HepG2 (cell line): ENCODE measurements around the gene TACC2. TPM values are rescaled to one million over a fixed set of nuclear protein-coding genes. Genes with fewer than 3 reads are reported as not detected.

Experiments
- ATAC-seq: fragments of 200-7000 bp; cut with Tn5 transposase; 3 replicates; pipeline ENCODE4 v1.9.1; 2020; ENCODE audit warnings: mild to moderate bottlenecking, moderate library complexity
- BruUV-seq: library from RNA; stranded (reverse); fragments of 400-500 nt; replicated peaks from 2 replicates; lab custom pipeline; 2021; lab: Mats Ljungman, UMichigan
- CTCF ChIA-PET: fragments of 300-600 bp; formaldehyde crosslinking; extraction: SDS; loops from one replicate; lab custom pipeline; 2021; ENCODE audit warnings: low total read pairs, inconsistent platforms, low intra/inter-chr PET ratio; lab: Yijun Ruan, JAX
- POLR2A ChIA-PET: fragments of 350-600 bp; sonication (Branson Sonifier 250); formaldehyde crosslinking; loops from one replicate; lab custom pipeline; 2020; ENCODE audit warnings: antibody characterized with exemption, inconsistent platforms; lab: Yijun Ruan, JAX
- DNase-seq: peaks from one replicate; pipeline ENCODE4 v3.0.0-alpha.2; 2015; ENCODE audit warnings: low spot score
- FAIRE-seq: peaks from 3 replicates; lab custom pipeline; 2011; peaks lifted over from hg19 to GRCh38; lab: Jason Lieb, UNC
- H2AFZ ChIP-seq: one replicate; pipeline ENCODE4 v1.6.1; 2011; ENCODE audit warnings: low read length, inconsistent platforms
- H3K27ac ChIP-seq: fragments of 300-600 bp; 3 replicates; pipeline ENCODE4 v1.8.0; 2011; ENCODE audit warnings: mixed run types, mild to moderate bottlenecking, mixed read lengths, low read length, inconsistent platforms; ENCODE audit not compliant: insufficient read depth; ENCODE audit errors: extremely low read length
- H3K27me3 ChIP-seq, 2 experiments: fragments of 200-600 bp in 1 of 2; 2 replicates in 1 of 2; 3 replicates in 1 of 2; pipeline versions ENCODE4 v1.6.0 to v1.8.0; 2011; ENCODE audit warnings: low read length in 2 of 2, mild to moderate bottlenecking in 2 of 2, moderate library complexity in 2 of 2, inconsistent platforms in 1 of 2; ENCODE audit not compliant: insufficient read depth in 2 of 2, control insufficient read depth in 1 of 2
- H3K36me3 ChIP-seq, 2 experiments: fragments of 200-600 bp in 1 of 2; replicated peaks in 1 of 2; 2 replicates in 1 of 2; 3 replicates in 1 of 2; pipeline versions ENCODE4 v1.5.1 to v1.8.0; 2011; ENCODE audit warnings: low read length in 2 of 2, inconsistent platforms in 1 of 2; ENCODE audit not compliant: insufficient read depth in 2 of 2, control insufficient read depth in 1 of 2
- H3K4me1 ChIP-seq: 2 replicates; pipeline ENCODE4 v1.5.1; 2012; ENCODE audit warnings: low read length, inconsistent platforms; ENCODE audit not compliant: insufficient read depth
- H3K4me2 ChIP-seq: 2 replicates; pipeline ENCODE4 v1.6.0; 2011; ENCODE audit warnings: low read depth, low read length, inconsistent platforms
- H3K4me3 ChIP-seq, 3 experiments: fragments of 200-600 bp in 1 of 3; sonication (generic), shearing (Covaris generic) in 1 of 3; replicated peaks in 1 of 3; 2 replicates each; pipeline ENCODE4 v1.5.1; 2011 to 2016; ENCODE audit warnings: low read length in 3 of 3, inconsistent platforms in 2 of 3, low read depth in 2 of 3, mild to moderate bottlenecking in 2 of 3, control low read depth in 1 of 3, mixed read lengths in 1 of 3; ENCODE audit not compliant: insufficient read depth in 1 of 3
- H3K79me2 ChIP-seq: one replicate; pipeline ENCODE4 v1.6.1; 2011; ENCODE audit warnings: low read length, inconsistent platforms; ENCODE audit not compliant: insufficient read depth
- H3K9ac ChIP-seq: 2 replicates; pipeline ENCODE4 v1.6.0; 2011; ENCODE audit warnings: mild to moderate bottlenecking, low read depth, low read length, inconsistent platforms; ENCODE audit not compliant: insufficient read depth
- H3K9me3 ChIP-seq: 2 replicates; pipeline ENCODE4 v1.5.1; 2012; ENCODE audit warnings: mild to moderate bottlenecking, low read length
- H4K20me1 ChIP-seq: 2 replicates; pipeline ENCODE4 v1.6.0; 2011; ENCODE audit warnings: inconsistent platforms, mild to moderate bottlenecking, low read length, moderate library complexity; ENCODE audit not compliant: insufficient read depth
- EP300 ChIP-seq, 3 experiments: sonication (generic) in 1 of 3; formaldehyde crosslinking in 1 of 3; IDR thresholded peaks; 2 replicates each; pipeline versions ENCODE4 v1.5.1 to v1.6.1; 2011 to 2020; ENCODE audit warnings: low read depth in 2 of 3, low read length in 2 of 3, borderline replicate concordance in 1 of 3, improper control_type of control experiment in 1 of 3, mild to moderate bottlenecking in 1 of 3, missing genetic modification reagents in 1 of 3, moderate library complexity in 1 of 3
- FOSL1 ChIP-seq: sonication (generic); formaldehyde crosslinking; IDR thresholded peaks from 2 replicates; pipeline ENCODE4 v1.9.0; 2021; ENCODE audit warnings: missing genetic modification reagents, borderline replicate concordance
- FOXK2 ChIP-seq: fragments of 450-650 bp; IDR thresholded peaks from 2 replicates; pipeline ENCODE4 v1.6.1; 2016
- HOXA7 ChIP-seq: sonication (generic); formaldehyde crosslinking; IDR thresholded peaks from 2 replicates; pipeline ENCODE4 v1.8.1; 2022; ENCODE audit warnings: mild to moderate bottlenecking, missing genetic modification reagents, moderate library complexity
- NFRKB ChIP-seq: fragments of 450-650 bp; IDR thresholded peaks from 2 replicates; pipeline ENCODE4 v1.6.1; 2017
- NRL ChIP-seq: sonication (generic); formaldehyde crosslinking; IDR thresholded peaks from 2 replicates; pipeline ENCODE4 v1.5.0; 2020; ENCODE audit warnings: missing genetic modification reagents, mild to moderate bottlenecking, moderate library complexity, borderline replicate concordance
- PRDM4 ChIP-seq: sonication (generic); formaldehyde crosslinking; IDR thresholded peaks from 2 replicates; pipeline ENCODE4 v1.9.0; 2021; ENCODE audit warnings: missing genetic modification reagents, borderline replicate concordance
- SKI ChIP-seq: fragments of 450-650 bp; IDR thresholded peaks from one replicate; pipeline ENCODE4 v1.6.1; 2018; ENCODE audit warnings: mild to moderate bottlenecking; ENCODE audit not compliant: partially characterized antibody
- SP5 ChIP-seq: IDR thresholded peaks from 2 replicates; pipeline ENCODE4 v1.6.1; 2016; ENCODE audit warnings: low read depth, borderline replicate concordance
- ZFP37 ChIP-seq: sonication (generic); formaldehyde crosslinking; IDR thresholded peaks from 2 replicates; pipeline ENCODE4 v1.4.0; 2020; ENCODE audit warnings: missing genetic modification reagents, borderline replicate concordance
- ZNF12 ChIP-seq: sonication (generic); formaldehyde crosslinking; IDR thresholded peaks from 2 replicates; pipeline ENCODE4 v1.5.0; 2020; ENCODE audit warnings: missing genetic modification reagents
- ZNF33A ChIP-seq: sonication (generic); formaldehyde crosslinking; IDR thresholded peaks from 2 replicates; pipeline ENCODE4 v1.5.1; 2020; ENCODE audit warnings: missing genetic modification reagents, mild to moderate bottlenecking, moderate library complexity, borderline replicate concordance
- ZNF615 ChIP-seq: sonication (generic); formaldehyde crosslinking; IDR thresholded peaks from 2 replicates; pipeline ENCODE4 v1.5.0; 2020; ENCODE audit warnings: mild to moderate bottlenecking, missing genetic modification reagents, borderline replicate concordance
- ZSCAN5A ChIP-seq: sonication (generic); formaldehyde crosslinking; IDR thresholded peaks from 2 replicates; pipeline ENCODE4 v1.8.0; 2022; ENCODE audit warnings: mild to moderate bottlenecking, missing genetic modification reagents, borderline replicate concordance
- WGBS: methylation state at CpG from one replicate; pipeline ENCODE4 v1.1.6; 2017; ENCODE audit warnings: low lambda C conversion rate; 5-methylcytosine and 5-hydroxymethylcytosine counted together
- in situ Hi-C: cut with HindIII; loops from 2 replicates; pipeline ENCODE4 v1.10.0; 2017; ENCODE audit warnings: low pct_unique_long_range_greater_than_20kb; ENCODE audit not compliant: extremely low pct_ligation_motif_present
- intact Hi-C: fragments of 100-400 bp; cut with micrococcal nuclease; formaldehyde crosslinking; loops from one replicate; pipeline ENCODE4 v1.10.0; 2022; ENCODE audit not compliant: unreplicated experiment
- polyA plus RNA-seq, 8 experiments: library from polyadenylated mRNA; depleted of rRNA in 3 of 8; stranded (reverse) in 7 of 8; unstranded in 1 of 8; fragments of >200 nt; fragmentation: Illumina TruSeq in 4 of 8; extraction: Trizol in 4 of 8; gene quantifications; 2 replicates each; pipeline versions ENCODE4 v1.2.1 to v1.2.3, GENCODE V29; 2011 to 2016; ENCODE audit warnings: low read depth in 4 of 8, missing spikeins in 1 of 8, mixed read lengths in 1 of 8; ENCODE audit not compliant: insufficient read depth in 1 of 8
- total RNA-seq, 5 experiments: library from RNA; depleted of rRNA; stranded (reverse); fragments of >200 nt; fragmentation: Illumina TruSeq; extraction: Trizol; gene quantifications; 2 replicates each; pipeline ENCODE4 v1.2.3, GENCODE V29; 2016; ENCODE audit warnings: low read depth in 1 of 5
- TF ChIP-seq, protein P1 (sequence below): IDR thresholded peaks from 2 replicates; pipeline ENCODE4 v1.6.1; 2016; ENCODE audit warnings: missing compliant biosample characterization, missing genetic modification reagents, borderline replicate concordance

The TACC2 gene
- total and polyA plus RNA-seq, 2 of the 13 experiments (the other 11 are each of a cell fraction or from before 2014, with no cell fraction given): 11.8 to 16.0 TPM

- TF ChIP-seq ZNF615 (no peak), SKI (no peak), NFRKB (no peak), HOXA7 (CRISPR knock-in tag) (no peak)
- TF ChIP-seq, protein P1, sequence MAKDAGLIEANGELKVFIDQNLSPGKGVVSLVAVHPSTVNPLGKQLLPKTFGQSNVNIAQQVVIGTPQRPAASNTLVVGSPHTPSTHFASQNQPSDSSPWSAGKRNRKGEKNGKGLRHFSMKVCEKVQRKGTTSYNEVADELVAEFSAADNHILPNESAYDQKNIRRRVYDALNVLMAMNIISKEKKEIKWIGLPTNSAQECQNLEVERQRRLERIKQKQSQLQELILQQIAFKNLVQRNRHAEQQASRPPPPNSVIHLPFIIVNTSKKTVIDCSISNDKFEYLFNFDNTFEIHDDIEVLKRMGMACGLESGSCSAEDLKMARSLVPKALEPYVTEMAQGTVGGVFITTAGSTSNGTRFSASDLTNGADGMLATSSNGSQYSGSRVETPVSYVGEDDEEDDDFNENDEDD (CRISPR knock-in tag): no peak
- TF ChIP-seq, all 625 proteins: peak for 0
Observed at GRCh38 chr10:122158362-122158761, 169.4 kb downstream of the TACC2 start (continued).

DNA sequence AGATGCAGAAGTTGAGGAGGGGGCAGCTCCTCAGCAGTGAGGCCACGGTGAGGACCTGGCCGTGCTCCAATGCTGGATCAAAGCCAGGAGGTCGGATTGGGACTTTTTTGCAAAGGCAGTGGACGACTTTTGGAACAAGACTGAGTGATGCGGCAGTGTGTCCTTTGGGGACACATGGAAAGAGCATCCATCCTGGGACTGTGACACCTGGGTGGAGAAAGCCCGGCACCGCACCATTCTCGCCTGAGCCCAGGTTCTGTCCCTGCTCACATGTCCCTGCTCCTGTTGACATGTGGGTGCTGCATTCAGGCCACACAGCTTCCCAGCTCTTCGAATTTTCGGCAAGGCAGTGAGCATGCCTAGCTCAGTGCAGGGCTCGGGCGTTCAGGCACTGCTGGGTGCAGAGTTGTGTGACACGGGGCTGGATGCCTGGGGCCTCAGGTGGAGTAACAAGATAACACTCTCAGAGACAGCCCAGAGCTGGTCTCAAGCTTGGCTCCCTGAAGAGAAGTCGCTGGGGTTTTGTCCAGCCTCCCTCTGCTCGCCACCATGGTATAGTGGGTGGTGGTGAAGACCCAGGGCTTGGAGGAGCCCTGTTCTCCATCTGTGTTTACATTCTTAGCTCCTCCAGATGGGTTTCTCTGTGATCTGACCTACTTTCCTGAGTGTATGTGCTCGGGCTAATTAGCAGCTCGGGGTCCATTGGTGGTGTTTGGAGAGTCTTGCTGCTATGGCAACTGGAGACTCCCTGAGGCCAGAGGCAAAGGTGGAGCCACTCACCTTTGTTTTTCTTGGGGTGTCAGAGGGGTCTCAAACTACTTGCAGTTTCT is 170.4 kb downstream of the TACC2 start:
- Histone ChIP-seq H3K4me2 (no peak overlapping the region), H3K27ac (no peak overlapping the region), H2AFZ (no peak overlapping the region), H3K27me3 (no peaks in the 10 kb centered on the region), H3K4me3 (no peak overlapping the region), H3K9me3 (no peaks in the 10 kb centered on the region), H3K36me3 (peaks cover 5 to 21% of the 10 kb centered on the region in 2 experiments), H3K9ac (no peak overlapping the region), H3K79me2 (peaks cover 7% of the 10 kb centered on the region), H3K4me1 (peaks cover 26% of the 10 kb centered on the region), H4K20me1 (0 out of 2 replicates have a peak, but pooled peaks cover 5% of the 10 kb centered on the region)
- intact Hi-C loops: no loop called here
- no peak for FAIRE-seq
- BruUV-seq: no TSS peak
- ChIA-PET CTCF (no interaction called here), POLR2A (no interaction called here)
- 81% methylated on average over 9 of the region's 17 CpGs for WGBS
- no peak for ATAC-seq
- in situ Hi-C loops: no loop called here
- DNase-seq: no peak
- TF ChIP-seq EP300 (IDR thresholded peaks at IDR 0.05; ENCODE audit: low read depth in 2 of 2, low read length in 2 of 2) (no peak), EP300 (CRISPR knock-in tag; IDR thresholded peaks at IDR 0.05; ENCODE audit: borderline replicate concordance) (no peak), FOXK2 (no peak), ZFP37 (CRISPR knock-in tag) (no peak), PRDM4 (CRISPR knock-in tag) (no peak), ZNF12 (CRISPR knock-in tag) (no peak), FOSL1 (no peak), ZNF33A (no peak), NRL (CRISPR knock-in tag) (no peak), ZSCAN5A (CRISPR knock-in tag) (no peak), SP5 (CRISPR knock-in tag) (no peak)
